GM21786 (cell line): ENCODE results near the gene VAV1.
"Not testable (repeated sequence)": the region's sequence is repeated elsewhere in the genome, so short reads cannot be mapped to it uniquely, and the experiment has no call there.

Source experiments
- ATAC-seq: cut with Tn5 transposase; IDR thresholded peaks from one replicate; pipeline ENCODE4 v1.9.1; 2021; ENCODE audit not compliant: unreplicated experiment

Gene VAV1

GRCh38 chr19:6754653-6755463 is 17.6 kb upstream of the VAV1 start:
- ATAC-seq, result no peak

- ATAC-seq, result no peak
Measured at GRCh38 chr19:6760606-6761005, 11.9 kb upstream of the VAV1 start.

- no peak for ATAC-seq
Measured at GRCh38 chr19:6761053-6761676, 11.3 kb upstream of the VAV1 start.

GRCh38 chr19:6762253-6762797 is 10.2 kb upstream of the VAV1 start:
- not testable (repeated sequence) for ATAC-seq

- ATAC-seq, result no peak
Measured at GRCh38 chr19:6765738-6766356, 6.7 kb upstream of the VAV1 start.

GRCh38 chr19:6766357-6767080 is 6.0 kb upstream of the VAV1 start:
- no peak for ATAC-seq

GRCh38 chr19:6767081-6767356 is 5.5 kb upstream of the VAV1 start:
- peak; percentile 11 for ATAC-seq

GRCh38 chr19:6767357-6768235 is 4.9 kb upstream of the VAV1 start, which contains the start of gene SH2D3A:
Gene SH2D3A, minus strand, starts transcription at chr19:6767435. Its CDS starts 3,687 bp downstream, at chr19:6763748.
- peak; percentile 68 for ATAC-seq

- ATAC-seq, result no peak
Measured at GRCh38 chr19:6768236-6768785, 4.2 kb upstream of the VAV1 start.

- no peak for ATAC-seq
Measured at GRCh38 chr19:6769006-6769619, 3.4 kb upstream of the VAV1 start.

GRCh38 chr19:6771648-6772027 is 870 bp upstream of the VAV1 start:
- not testable (repeated sequence) for ATAC-seq

- no peak for ATAC-seq
Measured at GRCh38 chr19:6772866-6773322, 386 bp downstream of the VAV1 start.

- no peak for ATAC-seq
Measured at GRCh38 chr19:6773323-6773931, 919 bp downstream of the VAV1 start.

GRCh38 chr19:6774821-6775707 is 2.6 kb downstream of the VAV1 start:
- ATAC-seq, result no peak

- ATAC-seq, result not testable (repeated sequence)
Measured at GRCh38 chr19:6776045-6776444, 3.5 kb downstream of the VAV1 start.

- ATAC-seq, result no peak
Measured at GRCh38 chr19:6776999-6777398, 4.5 kb downstream of the VAV1 start.

- no peak for ATAC-seq
Measured at GRCh38 chr19:6777434-6777833, 4.9 kb downstream of the VAV1 start.

GRCh38 chr19:6778386-6778785 is 5.9 kb downstream of the VAV1 start:
- no peak for ATAC-seq
